Fibroblast of skin of right quadriceps (primary cell): ENCODE measurements around the gene CFAP77.

Source experiments
- DNase-seq: peaks from one replicate; pipeline ENCODE4 v3.0.0-alpha.2; 2013

CFAP77 gene

DNA sequence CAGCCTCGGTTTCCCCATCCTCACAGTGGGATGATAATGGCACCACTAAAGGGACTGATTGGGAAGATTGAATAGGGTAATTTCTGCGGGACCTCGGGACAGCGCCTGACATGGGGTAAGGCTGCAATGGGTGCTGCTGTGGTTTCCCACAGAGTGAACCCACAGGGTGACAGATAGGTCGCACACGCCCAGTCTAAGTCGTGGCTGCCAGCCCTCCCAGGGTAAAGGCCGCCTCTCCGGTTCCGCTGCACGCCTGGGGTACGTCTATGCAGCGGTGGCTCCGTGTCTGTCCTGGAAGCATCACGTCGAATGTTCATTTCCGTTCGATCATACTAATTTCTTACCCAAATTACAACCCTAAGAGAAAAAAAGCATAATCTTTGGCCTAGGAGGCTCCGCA, 631 bp downstream of the CFAP77 start:
- DNase-seq: no peak

DNA sequence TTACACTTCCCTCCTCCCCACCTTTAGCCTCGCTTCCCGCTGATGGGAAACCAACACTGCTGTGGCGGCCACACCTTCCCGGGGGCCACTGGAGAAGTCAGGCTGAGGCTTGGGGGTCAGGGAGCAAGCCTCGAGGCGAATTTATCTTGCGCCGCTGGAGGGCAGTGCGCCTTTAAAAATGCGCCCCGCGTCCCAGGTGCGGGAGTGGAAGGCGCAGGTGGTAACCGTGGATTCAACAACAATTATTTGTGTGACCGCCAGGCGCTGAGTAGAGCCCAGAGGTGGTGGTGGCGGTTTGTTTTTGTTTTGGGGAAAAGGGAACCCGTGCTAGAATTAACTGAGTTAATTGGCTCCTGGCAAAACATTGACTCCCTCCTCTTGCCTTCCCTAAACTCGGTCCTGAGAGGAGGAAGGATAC, 1.1 kb downstream of the CFAP77 start:
- peak; percentile 14 for DNase-seq

DNA sequence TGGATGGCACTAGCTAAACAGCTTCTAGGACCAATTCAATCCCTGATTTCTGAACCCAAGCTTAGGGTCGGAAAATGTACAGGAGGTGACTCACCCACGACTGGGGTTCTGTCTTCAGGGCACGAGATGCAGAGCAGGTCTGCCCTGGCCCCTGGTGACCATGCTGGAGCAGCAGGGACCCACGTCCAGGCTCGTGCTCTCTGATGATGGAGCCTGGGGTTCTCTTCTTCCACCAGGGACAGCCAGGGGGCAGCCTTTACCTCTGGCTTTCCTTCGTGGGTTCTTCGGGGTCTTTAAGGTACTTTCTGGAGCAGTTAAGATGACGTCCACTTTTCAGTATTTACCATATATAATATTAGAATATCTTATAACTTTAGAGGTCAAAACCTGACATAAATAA, 2.1 kb downstream of the CFAP77 start:
- DNase-seq: peak; percentile 7

DNA sequence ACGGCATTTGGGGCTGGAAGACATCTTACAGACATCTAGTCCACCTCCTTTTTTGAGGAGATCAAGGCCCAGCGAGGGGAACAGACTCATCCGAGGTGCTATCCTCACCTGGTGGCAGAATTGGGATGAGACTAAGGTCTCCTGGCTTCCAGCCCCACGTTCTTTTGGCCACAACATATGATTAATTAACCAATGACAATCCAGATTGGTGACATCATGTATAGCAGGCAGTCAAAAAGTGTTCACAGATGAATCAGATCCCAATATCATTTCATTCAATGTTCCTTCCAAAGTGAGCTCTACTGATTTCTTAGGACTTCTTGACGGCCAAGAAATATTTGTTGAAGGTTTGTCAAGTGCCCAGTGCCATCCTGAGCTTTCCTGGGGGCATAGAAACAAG, 3.9 kb downstream of the CFAP77 start:
- no peak for DNase-seq

DNA sequence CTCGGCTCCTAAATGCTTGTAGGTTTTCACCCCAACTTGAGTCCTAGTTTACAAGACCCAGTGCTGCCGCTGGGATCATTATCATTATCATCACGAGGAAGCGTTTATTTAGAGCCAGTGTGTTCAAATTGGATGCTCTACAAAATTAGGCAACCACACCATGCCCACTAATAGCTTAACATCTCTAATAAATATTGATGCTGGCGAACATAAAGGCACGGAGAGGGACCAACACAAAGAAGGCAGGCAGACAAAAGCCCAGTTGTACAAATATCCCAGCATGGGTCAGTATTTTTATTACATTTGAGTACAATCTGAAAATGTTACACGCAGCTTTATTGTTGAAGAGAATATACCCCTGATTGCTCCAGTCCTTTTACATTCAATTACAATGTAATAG, 4.7 kb downstream of the CFAP77 start:
- no peak for DNase-seq

DNA sequence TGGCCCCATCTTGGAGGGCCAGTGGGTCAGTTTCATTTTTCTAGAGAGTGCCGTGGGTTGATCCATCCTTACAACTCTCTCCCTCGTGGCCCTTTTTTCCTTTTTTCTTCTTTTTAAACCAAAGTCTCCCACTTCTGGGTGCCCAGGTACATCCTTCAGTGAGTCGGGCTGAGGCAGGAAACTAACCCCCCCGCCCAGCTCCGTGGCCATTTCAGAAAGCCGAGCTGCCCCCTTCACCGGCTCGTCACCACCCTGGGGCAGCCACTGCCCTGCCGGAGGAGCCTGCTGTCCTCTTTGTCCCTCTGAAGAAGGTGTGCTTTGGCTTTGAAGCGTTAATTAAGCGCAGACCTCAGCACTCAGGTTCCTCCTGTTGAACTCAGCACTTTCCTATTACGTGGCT, 5.2 kb downstream of the CFAP77 start:
- no peak for DNase-seq

DNA sequence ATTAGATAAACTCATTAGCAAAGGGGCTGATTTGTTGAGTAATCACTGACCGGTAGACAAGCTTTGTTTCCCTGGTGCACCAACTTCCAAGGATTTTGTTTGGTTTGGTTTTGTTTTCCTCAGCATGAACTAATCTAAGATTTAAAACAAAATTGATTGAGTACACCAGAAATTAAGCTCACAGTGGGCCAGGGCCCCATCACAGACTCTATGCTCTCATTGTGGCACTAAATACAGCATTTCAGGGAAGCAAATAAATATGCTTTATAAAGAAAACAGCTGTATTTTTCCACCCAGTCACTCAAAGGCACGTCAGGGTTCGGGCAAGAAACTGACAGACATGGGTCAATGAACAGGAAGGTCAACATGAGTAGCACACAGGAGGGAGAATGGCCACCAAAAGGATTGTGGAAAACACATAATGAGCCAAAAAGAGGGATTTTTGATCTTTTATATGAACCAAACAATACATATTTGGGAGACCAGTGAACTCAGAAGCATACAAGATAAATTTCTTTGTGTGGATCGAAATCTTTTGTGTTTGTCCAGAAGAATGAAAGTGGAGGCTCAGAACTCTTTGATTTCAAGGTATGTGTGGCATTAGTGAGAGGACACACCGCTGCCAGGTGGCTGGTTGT, 8.8 kb downstream of the CFAP77 start:
- DNase-seq: no peak

DNA sequence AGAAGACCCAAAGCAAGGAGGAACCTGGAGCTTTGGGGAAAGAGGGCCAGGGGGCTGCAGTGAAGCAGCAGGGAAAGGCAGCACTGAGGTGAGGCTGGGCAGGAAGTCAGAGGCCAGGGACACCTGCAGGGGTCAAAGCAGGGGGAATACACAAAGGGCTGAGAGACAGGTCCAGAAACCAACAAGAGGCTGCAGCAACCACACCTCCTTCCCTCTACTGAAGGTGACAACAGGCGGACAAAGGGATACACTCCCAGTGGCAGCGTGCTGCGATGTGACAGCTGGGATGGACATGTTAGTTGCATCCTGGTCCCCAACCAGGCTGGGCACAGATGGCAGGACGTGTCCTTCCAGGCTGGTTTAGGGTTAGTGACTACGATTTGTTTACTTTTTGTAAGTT, 12.6 kb downstream of the CFAP77 start:
- no peak for DNase-seq

DNA sequence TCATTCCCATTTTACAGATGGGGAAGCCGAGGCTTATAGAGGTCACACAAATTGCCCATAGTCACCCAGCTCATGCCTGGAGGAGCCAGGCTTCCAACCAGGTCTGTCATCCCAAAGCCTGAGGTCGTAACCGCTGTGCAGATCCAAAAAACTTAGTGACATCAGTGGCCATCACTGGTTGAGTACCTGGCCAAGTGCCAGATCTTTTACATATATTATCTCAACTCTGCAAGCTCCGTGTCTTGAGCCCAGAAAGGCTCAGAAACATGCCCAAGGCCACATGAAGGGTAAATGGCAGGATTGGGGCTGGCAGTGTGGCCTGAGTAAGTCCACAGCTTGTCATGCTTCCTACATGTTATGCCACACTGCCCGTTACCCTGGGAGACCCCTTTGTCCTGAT, 13.5 kb downstream of the CFAP77 start:
- DNase-seq: no peak

DNA sequence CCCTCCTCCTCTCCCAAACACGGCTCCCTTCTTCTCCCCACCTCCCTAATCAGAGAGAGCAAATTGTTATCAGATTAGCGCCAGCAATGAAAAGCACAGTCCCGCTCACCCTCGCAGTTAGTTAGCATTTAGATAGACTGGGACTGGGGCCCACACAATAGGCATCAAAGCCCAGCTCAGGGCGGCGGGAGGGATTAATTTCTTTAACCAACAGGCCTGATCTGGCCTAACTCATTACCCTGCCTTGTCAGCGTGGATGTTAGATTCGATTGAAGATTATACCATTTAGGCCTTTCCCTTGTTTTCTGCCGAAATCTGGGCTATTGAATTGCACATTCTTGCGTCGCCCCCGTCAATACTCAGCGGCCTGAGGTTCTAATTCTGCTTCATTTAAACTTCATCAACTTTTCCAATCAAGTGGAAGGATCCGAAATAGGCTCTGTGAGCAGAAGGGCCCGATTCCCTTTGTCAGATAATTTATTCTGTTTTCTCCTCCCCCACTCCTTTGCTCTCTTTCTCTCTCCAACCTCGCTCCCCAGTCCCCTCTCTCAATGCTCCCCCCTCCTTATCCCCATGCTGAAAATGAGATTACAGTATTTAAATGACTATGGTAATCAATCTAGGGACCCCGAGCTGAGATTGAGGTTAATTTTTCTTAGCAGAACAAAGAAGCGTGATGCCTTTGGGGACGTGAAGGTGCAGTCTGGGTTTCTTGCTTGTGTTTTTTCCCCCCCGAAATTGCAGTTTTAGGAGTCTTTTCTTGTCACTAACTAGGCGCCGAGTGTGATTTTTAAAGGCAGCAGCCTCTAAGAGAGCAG, 15.1 kb downstream of the CFAP77 start:
- no peak for DNase-seq

DNA sequence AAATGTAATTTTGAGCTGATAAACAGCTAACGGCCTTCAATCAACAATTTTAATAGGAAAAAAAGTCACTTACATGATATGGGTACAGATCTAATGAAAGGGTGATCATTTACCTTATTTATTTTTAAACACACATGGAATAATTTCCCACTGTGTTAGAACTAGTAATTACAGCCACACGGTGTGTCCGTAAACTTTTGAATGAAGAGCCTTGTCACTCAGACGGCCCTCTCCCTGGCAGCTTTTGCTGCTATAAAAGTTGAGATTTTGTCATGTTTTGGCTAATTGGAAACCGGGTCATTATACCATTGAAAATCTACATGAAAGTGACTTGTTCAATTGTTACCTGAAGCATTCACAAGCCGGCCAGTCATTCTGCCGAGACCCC, 15.7 kb downstream of the CFAP77 start:
- DNase-seq: no peak

DNA sequence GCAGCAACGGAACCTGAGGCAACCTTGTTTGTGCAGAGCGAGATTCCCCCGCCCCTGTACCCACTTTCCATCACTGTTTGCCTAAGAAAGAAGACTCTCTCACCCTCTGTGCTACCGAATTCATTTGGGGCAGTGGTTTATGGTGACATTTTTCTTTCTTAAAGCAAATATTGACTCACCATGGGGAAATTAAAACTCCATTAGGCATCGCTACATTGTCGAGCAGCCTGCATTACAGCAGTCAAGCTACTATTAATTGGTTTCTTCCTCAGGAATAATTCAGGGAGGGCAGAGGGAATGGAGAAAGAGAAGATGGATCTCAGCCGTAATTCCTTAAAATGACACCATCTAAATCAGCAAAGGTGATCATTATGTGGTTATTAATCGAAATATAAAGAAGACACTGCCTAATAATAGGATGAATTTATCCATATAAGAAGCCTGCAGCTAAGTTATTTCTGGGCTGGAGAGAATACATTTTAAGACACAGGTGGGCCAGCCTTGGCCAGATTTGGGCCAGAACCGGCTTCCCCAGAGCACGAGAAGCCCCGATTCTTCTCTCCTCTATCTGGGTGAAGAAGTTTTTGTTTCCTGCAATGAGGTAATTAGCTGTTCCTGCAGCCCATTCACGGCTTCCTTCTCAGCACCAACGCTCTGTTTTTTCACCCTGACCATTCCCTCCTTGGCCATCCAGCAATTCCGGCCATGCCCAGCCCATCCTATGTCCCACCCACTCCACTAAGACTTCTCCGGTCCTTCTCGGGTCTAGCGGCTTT, 16.8 kb downstream of the CFAP77 start:
- DNase-seq: no peak

DNA sequence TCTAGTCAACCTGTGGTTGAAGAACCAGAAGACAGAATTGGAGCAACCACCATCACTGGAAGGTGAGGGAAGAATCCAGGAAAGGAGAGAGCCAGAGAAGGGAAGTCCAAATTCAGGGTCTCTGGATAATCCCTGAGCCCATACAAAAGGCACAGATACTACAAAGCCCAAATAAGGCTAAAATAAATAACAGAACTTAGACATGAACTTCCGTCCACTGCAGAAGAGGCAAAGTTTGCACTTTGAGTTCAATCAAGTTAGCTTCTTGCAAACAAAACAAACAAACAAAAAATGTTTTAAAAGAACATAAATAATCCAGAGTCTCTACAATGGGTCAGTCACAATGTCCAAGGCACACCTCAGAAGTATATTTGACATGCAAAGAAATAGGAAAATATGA, 21.0 kb downstream of the CFAP77 start:
- DNase-seq: no peak

DNA sequence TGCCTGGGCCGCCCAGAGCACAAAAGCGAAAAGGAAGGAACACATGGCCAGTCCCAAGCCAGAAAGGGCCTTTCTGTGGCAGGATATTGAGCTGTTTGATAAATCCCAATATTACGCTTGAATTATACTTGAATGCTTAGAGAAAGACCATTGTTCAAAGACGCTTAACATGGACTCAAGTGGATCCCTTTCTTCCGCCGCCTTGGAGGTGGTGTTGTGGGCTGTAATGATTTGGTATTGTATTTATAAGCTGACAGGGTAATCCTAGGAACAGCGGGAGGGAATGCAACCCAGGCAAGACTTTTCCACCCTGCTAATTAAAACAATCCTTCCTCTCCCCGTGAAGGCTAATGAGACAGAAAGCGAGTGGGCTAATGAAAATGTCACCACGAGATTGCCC, 24.9 kb downstream of the CFAP77 start:
- DNase-seq: no peak

DNA sequence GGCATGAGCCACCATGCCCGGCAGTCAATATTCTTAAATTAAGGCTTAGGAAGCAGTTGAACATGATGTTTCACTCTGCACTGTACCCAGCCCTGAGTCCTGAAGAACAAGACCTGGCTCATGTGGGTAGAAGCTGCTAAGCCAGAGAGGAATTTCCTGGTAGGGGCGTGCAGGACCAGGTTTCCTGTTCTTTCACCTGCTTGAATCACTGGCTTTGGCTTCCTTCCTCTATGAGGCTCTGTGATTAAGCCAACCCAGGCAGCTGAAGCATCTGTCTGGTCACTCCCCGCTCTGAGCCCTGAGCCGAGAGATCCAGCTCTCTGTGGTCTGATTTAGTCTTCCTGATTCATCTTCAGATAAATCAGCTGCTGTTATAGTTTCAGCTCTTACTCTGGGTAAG, 29.1 kb downstream of the CFAP77 start:
- no peak for DNase-seq

DNA sequence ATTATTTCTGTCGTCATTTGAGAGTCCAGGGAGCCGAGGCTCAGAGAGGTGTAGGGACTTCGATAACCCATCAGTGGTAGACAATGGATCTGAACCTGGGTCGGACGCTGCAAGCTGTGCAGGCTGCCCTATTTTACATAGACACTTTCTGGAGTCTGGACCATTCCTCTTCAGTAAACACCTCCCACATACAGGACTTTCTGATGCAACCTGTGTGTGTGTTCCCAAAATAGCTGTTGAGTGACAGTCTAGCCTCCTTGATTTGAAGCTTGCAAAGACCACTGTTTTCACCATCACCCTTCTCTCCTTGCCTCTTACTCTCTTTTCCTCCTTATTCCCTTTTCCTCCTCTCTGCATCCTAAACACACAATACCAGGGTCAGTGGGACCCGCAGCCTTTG, 30.7 kb downstream of the CFAP77 start:
- no peak for DNase-seq

DNA sequence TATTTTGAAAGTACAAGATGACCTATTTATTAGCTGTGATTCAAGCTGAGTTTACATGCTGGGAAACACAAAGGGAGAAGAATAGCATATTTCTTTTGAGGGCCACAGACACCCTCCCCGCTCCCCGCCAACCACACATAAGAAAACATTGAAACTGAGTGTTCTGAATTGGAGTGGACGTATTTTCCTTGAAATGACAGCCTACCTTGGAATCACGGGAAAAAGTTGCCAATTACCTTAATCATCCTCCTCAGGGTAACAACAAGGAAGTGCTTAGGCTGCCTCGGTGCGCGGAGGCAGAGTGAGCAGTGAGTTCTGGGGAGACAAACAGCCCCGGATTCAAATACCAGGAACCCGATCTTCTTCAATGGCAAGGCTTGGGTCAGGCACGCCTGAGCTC, 31.4 kb downstream of the CFAP77 start:
- no peak for DNase-seq

DNA sequence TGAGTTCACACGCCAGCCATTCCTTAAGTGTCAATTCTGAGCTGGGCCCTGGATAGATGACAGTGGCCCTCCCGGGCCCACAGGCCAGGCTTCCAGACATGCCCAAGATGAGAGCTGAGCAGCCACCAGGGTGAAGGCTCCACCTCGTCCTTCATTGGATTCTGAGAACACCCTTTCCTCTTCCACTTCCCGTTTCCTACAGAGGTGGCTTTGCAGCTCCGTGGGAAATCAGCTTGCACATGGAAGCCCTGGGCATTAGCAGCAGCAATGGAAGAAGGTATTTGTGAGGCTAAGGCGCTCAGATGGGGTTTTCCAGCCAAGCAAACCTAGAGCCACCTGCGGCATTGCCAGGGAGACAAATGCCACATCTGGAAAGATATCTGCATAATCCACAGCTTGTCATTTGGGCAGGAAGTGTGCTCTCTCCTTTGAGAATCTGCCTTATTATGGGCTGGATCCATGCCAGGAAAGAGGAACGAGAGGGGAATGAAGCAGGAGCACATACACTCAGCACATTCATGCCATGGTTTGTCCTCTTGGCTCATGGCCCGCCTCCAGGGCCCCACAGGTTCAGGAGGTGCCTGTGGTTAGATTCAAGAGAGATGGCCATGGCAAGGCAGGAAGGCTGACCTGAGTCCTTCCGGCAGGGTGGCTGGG, 34.1 kb downstream of the CFAP77 start:
- no peak for DNase-seq

DNA sequence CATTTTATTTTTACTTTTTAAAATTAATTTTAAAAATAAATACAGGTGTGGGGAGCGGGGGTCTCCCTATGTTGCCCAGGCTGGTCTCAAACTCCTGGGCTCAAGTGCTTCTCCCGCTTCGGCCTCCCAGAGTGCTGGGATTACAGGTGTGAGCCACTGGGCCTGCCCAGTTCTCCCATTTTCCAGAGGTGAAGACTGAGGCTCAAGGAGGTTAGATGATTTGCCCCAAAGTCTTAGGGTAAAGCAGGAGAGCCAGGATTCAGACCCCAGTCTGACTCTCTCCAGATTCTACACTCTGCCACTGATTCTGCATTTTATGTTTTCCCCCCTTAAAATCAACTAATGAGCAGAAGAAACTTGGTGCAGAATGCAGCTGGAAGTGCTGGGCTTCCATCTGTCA, 36.9 kb downstream of the CFAP77 start:
- no peak for DNase-seq

DNA sequence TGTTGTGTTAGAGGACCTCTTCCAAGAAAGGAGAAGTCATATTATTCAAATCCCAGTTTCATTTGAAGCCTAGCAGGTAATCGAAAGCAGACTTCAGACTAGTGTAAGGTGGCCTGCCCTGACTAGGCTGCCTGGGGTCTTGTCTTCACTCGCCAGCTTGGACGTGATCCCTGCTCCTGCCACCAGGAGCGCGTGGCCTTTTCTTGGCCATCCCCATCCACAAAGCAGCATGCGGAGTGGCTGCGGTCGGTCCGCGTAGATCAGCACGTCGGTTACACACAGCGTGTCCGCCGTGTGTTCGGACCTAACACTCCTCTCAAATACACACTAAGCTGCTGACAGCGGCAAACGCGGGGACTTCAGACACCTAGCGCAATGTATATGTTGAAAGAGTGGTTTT, 37.3 kb downstream of the CFAP77 start:
- DNase-seq: no peak

DNA sequence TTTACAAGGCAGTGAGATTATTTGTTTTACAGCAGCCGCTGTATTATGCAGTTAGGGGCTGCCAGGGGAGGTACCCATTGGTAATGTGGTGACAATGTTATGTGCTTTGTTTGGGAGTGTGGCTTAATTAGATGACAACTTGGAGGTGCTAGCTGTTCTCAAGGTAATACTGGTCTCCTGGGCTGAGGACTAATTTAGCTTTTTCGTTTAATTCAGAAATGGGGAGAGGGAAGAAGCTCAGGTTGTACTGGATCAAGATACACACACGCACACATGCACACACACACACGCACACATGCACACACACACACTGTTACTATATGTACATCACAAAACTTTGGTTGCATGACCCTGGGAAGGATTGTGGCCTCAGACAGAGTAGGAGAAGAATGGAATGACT, 37.9 kb downstream of the CFAP77 start:
- DNase-seq: no peak

DNA sequence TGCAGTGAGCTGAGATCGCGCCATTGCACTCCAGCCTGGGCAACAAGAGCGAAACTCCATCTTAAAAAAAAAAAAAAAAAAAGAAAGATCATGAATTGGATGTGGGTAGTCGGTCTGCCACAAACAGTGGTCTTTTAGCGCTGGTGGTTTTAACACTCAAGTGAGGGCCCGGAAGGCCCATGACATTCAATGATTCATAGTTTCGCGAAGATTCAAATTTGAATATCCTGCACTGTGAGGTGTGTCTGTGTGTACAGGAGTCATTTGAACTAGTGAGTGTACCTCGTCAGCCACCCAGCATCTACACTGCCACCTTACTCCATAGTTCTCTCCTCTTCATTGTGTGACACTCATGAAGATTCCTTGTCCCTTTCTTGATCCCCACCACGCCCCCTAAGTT, 41.3 kb downstream of the CFAP77 start:
- no peak for DNase-seq

DNA sequence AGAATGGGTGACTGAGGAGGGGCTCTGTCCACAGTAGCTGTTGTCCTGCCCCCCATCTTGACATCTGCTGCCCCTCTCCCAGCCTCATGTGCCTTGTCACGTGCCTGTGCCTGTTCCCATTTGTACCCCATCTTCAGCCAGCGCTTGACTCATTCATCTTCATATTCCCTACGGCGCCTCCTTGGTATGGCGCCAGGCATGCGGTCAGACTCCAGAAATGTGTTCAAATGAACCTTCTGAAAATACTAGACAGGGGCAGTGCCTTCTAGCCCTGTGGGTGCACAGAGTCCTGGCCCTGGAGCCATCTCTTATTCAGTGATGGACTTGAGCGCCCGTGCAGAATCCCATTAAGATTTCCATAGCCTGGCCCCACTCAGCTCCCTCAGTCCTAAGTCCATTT, 46.2 kb downstream of the CFAP77 start:
- no peak for DNase-seq
